H1 (cell line): ENCODE data around the gene EMC7.

Experiments
- ATF3 ChIP-seq: IDR thresholded peaks from 2 replicates; pipeline ENCODE4 v1.6.1; 2011; ENCODE audit warnings: low read depth, mild to moderate bottlenecking, low read length; ENCODE audit not compliant: insufficient read depth
- BACH1 ChIP-seq: IDR thresholded peaks from 2 replicates; pipeline ENCODE4 v1.6.1; 2012; ENCODE audit warnings: low read length, improper control_type of control experiment
- CTBP2 ChIP-seq: IDR thresholded peaks from 2 replicates; pipeline ENCODE4 v1.7.0; 2011; ENCODE audit warnings: borderline replicate concordance, mild to moderate bottlenecking, moderate library complexity, mixed read lengths, low read length; ENCODE audit not compliant: insufficient read depth, insufficient read length
- CTCF ChIP-seq, 3 experiments: IDR thresholded peaks; 1 replicate in 2 of 3; 2 replicates in 1 of 3; pipeline versions ENCODE4 v1.5.1 to v1.6.1; 2011; ENCODE audit warnings: low read length in 3 of 3, mild to moderate bottlenecking in 3 of 3, inconsistent platforms in 2 of 3, low read depth in 1 of 3, moderate library complexity in 1 of 3; ENCODE audit not compliant: insufficient read depth in 1 of 3; ENCODE audit errors: control extremely low read depth in 1 of 3
- EP300 ChIP-seq, 2 experiments: IDR thresholded peaks; 1 replicate in 1 of 2; 2 replicates in 1 of 2; pipeline ENCODE4 v1.6.1; 2011 to 2012; ENCODE audit warnings: low read depth in 2 of 2, low read length in 2 of 2, mild to moderate bottlenecking in 2 of 2, borderline replicate concordance in 1 of 2, inconsistent platforms in 1 of 2, moderate library complexity in 1 of 2
- JUND ChIP-seq: IDR thresholded peaks from 2 replicates; pipeline ENCODE4 v1.6.1; 2011; ENCODE audit warnings: mild to moderate bottlenecking, improper control_type of control experiment, low read length
- PHF8 ChIP-seq: fragments of 200-600 bp; sonication (generic); conservative IDR thresholded peaks from 2 replicates; pipeline ENCODE4 v1.7.1; 2012; ENCODE audit warnings: low read depth, mild to moderate bottlenecking, inconsistent platforms, low read length, moderate library complexity
- POLR2AphosphoS5 ChIP-seq: IDR thresholded peaks from 2 replicates; pipeline ENCODE4 v1.6.1; 2011; ENCODE audit warnings: low read depth, low read length
- RAD21 ChIP-seq, 2 experiments: IDR thresholded peaks in 1 of 2; conservative IDR thresholded peaks in 1 of 2; 2 replicates each; pipeline ENCODE4 v1.6.1; 2011; ENCODE audit warnings: low read depth in 2 of 2, low read length in 2 of 2, improper control_type of control experiment in 1 of 2, inconsistent platforms in 1 of 2, mild to moderate bottlenecking in 1 of 2, moderate library complexity in 1 of 2
- RFX5 ChIP-seq: IDR thresholded peaks from 2 replicates; pipeline ENCODE4 v1.6.1; 2011; ENCODE audit warnings: low read depth, low read length, improper control_type of control experiment, borderline replicate concordance
- RXRA ChIP-seq: IDR thresholded peaks from 2 replicates; pipeline ENCODE4 v1.6.1; 2011; ENCODE audit warnings: low read depth, mild to moderate bottlenecking, low read length, moderate library complexity; ENCODE audit not compliant: insufficient read depth
- SP4 ChIP-seq: IDR thresholded peaks from 2 replicates; pipeline ENCODE4 v1.6.1; 2012; ENCODE audit warnings: low read length, inconsistent platforms
- SRF ChIP-seq: IDR thresholded peaks from 2 replicates; pipeline ENCODE4 v1.6.1; 2011; ENCODE audit warnings: mild to moderate bottlenecking, low read depth, low read length, moderate library complexity
- TCF12 ChIP-seq: IDR thresholded peaks from 2 replicates; pipeline ENCODE4 v1.6.1; 2011; ENCODE audit warnings: low read depth, mild to moderate bottlenecking, low read length

DNA sequence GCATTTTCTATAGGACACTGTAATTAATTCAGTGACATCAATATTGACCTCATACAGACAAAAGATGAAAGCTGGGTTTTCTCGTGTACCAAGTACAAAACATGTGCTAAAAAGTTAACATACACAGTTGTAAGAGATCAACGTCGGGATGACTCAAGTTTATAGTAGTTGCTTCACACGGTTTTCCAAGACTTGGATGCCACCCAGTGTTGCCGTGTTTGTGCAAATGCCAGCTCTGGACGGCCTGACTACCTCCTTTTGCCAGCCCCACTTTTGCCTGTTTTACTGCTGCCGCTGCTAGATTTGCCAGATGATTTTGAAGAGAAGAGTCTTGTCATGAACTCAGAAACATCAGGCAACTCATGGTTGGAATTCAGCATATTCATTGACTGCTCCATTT is 17.6 kb downstream of the EMC7 start:
- TF ChIP-seq CTCF (IDR thresholded peaks at IDR 0.05; ENCODE audit: control extremely low read depth in 1 of 3, insufficient read depth in 1 of 3, low read depth in 1 of 3, low read length in 3 of 3) (no peak), RAD21 (IDR thresholded peaks at IDR 0.05 in 1 of 2, conservative IDR thresholded peaks at IDR 0.05 in 1 of 2; ENCODE audit: low read depth in 2 of 2, low read length in 2 of 2) (no peak), POLR2AphosphoS5 (no peak), SRF (no peak), JUND (no peak), ATF3 (no peak), TCF12 (no peak), BACH1 (no peak), CTBP2 (no peak), PHF8 (no peak), RXRA (no peak), EP300 (IDR thresholded peaks at IDR 0.05; ENCODE audit: borderline replicate concordance in 1 of 2, low read depth in 2 of 2, low read length in 2 of 2) (no peak), SP4 (no peak), RFX5 (no peak)
